Stimulated activated CD8-positive, alpha-beta memory T cell treated with anti-CD3 and anti-CD28 coated beads, Interleukin-7, amount 100 ng/mL, for 48 hours (primary cell): ENCODE measurements around the gene XPO6.
A peak's percentile ranks its signal among the peaks of the same experiment; 100 is the strongest.

Experiments used
- DNase-seq, 2 donors: peaks; one replicate each; pipeline ENCODE4 v3.0.0-alpha.2; 2020; ENCODE audit warnings: low read depth in 1 of 2; ENCODE audit errors: extremely low read depth in 1 of 2

The XPO6 gene

GRCh38 chr16:28186752-28187151 lies 25.0 kb downstream of the XPO6 start:
- no peak for DNase-seq

- no peak for DNase-seq
These were observed 26.1 kb downstream of the XPO6 start for GRCh38 chr16:28185696-28186095.

- no peak for DNase-seq
These were observed 27.1 kb downstream of the XPO6 start for GRCh38 chr16:28184625-28185024.

- DNase-seq = no peak
These were observed 27.8 kb downstream of the XPO6 start for GRCh38 chr16:28183930-28184329.

- no peak for DNase-seq
These were observed 28.3 kb downstream of the XPO6 start for GRCh38 chr16:28183484-28183883.

GRCh38 chr16:28182801-28183200 lies 29.0 kb downstream of the XPO6 start:
- DNase-seq = no peak

GRCh38 chr16:28182183-28182582 lies 29.6 kb downstream of the XPO6 start:
- DNase-seq = peak in 1 of 2 donors; percentile 64

GRCh38 chr16:28181515-28181914 lies 30.2 kb downstream of the XPO6 start:
- DNase-seq = no peak

- DNase-seq = no peak
These were observed 30.9 kb downstream of the XPO6 start for GRCh38 chr16:28180655-28181460.

- no peak for DNase-seq
These were observed 32.4 kb downstream of the XPO6 start for GRCh38 chr16:28179354-28179753.

GRCh38 chr16:28175715-28176114 lies 36.0 kb downstream of the XPO6 start:
- DNase-seq = no peak

- no peak for DNase-seq
These were observed 39.4 kb downstream of the XPO6 start for GRCh38 chr16:28172336-28172735.

- no peak for DNase-seq
These were observed 39.9 kb downstream of the XPO6 start for GRCh38 chr16:28171816-28172215.

GRCh38 chr16:28168991-28169554 lies 42.7 kb downstream of the XPO6 start:
- DNase-seq = no peak

GRCh38 chr16:28167730-28168129 lies 44.0 kb downstream of the XPO6 start:
- DNase-seq = no peak

- DNase-seq = no peak
These were observed 44.5 kb downstream of the XPO6 start for GRCh38 chr16:28167221-28167620.

GRCh38 chr16:28166394-28167208 lies 45.2 kb downstream of the XPO6 start:
- DNase-seq = no peak

- DNase-seq = no peak
These were observed 46.2 kb downstream of the XPO6 start for GRCh38 chr16:28165598-28165997.

GRCh38 chr16:28164140-28164539 lies 47.6 kb downstream of the XPO6 start:
- DNase-seq = no peak

- DNase-seq = no peak
These were observed 48.1 kb downstream of the XPO6 start for GRCh38 chr16:28163699-28164098.

GRCh38 chr16:28162326-28162877 lies 49.4 kb downstream of the XPO6 start:
- no peak for DNase-seq
